Esophagus squamous epithelium (tissue), 5 donors: ENCODE measurements around the gene PSMD2. TPM values are rescaled to one million over a fixed set of nuclear protein-coding genes. Genes with fewer than 3 reads are reported as not detected.

Source experiments
- DNase-seq: peaks from one replicate; lab custom pipeline; 2025; lab: John Stamatoyannopoulos, UW
- H3K27ac ChIP-seq, 4 donors: fragments of 200-600 bp; sonication (generic); one replicate each; pipeline ENCODE4 v1.5.1; 2016 to 2019; ENCODE audit warnings: mild to moderate bottlenecking in 1 of 4
- H3K27me3 ChIP-seq, 4 donors: fragments of 200-600 bp; sonication (generic); 1 replicate in 3 of 4; 2 replicates in 1 of 4; pipeline versions ENCODE4 v1.5.1 to v1.6.0; 2017 to 2021; ENCODE audit warnings: antibody characterized with exemption in 1 of 4
- H3K36me3 ChIP-seq, 3 donors: fragments of 200-600 bp; sonication (generic); one replicate each; pipeline ENCODE4 v1.5.1; 2016 to 2019
- H3K4me1 ChIP-seq, 3 donors: fragments of 200-600 bp; sonication (generic); one replicate each; pipeline ENCODE4 v1.5.1; 2017 to 2019
- H3K4me3 ChIP-seq, 4 donors: fragments of 200-600 bp; sonication (generic); 1 replicate in 3 of 4; 2 replicates in 1 of 4; pipeline ENCODE4 v1.5.1; 2016 to 2019; ENCODE audit warnings: mild to moderate bottlenecking in 2 of 4, moderate library complexity in 1 of 4
- H3K9me3 ChIP-seq, 3 donors: fragments of 200-600 bp; sonication (generic); one replicate each; pipeline ENCODE4 v1.5.1; 2016 to 2019
- POLR2A ChIP-seq, 4 donors: fragments of 450-650 bp; IDR thresholded peaks; one replicate each; pipeline ENCODE4 v1.6.1; 2017; ENCODE audit warnings: antibody characterized with exemption in 4 of 4, mild to moderate bottlenecking in 4 of 4, moderate library complexity in 3 of 4
- WGBS, 2 donors: methylation state at CpG; one replicate each; pipeline ENCODE4 v1.1.5; 2018; 5-methylcytosine and 5-hydroxymethylcytosine counted together
- intact Hi-C: fragments of 100-400 bp; cut with DNase I; formaldehyde crosslinking; loops from one replicate; pipeline ENCODE4 v1.15.0; 2022
- total RNA-seq, 4 donors: library from RNA; depleted of rRNA; stranded (reverse); fragments of >200 nt; gene quantifications; one replicate each; pipeline ENCODE4 v1.1.0, GENCODE V29; 2016
- TF ChIP-seq, protein P1 (sequence below), 6 experiments: fragments of 450-650 bp in 4 of 6; fragments of 200-600 bp in 2 of 6; sonication (generic) in 2 of 6; IDR thresholded peaks; one replicate each; pipeline ENCODE4 v1.5.1; 2016 to 2019; ENCODE audit warnings: antibody characterized with exemption in 6 of 6, mild to moderate bottlenecking in 4 of 6, moderate library complexity in 4 of 6
- donor health status: DM: yes; HTN: yes; CAD: no.

The PSMD2 gene
- total RNA-seq, result 100 to 1,000 TPM; 209 to 362 (median 235) TPM

DNA sequence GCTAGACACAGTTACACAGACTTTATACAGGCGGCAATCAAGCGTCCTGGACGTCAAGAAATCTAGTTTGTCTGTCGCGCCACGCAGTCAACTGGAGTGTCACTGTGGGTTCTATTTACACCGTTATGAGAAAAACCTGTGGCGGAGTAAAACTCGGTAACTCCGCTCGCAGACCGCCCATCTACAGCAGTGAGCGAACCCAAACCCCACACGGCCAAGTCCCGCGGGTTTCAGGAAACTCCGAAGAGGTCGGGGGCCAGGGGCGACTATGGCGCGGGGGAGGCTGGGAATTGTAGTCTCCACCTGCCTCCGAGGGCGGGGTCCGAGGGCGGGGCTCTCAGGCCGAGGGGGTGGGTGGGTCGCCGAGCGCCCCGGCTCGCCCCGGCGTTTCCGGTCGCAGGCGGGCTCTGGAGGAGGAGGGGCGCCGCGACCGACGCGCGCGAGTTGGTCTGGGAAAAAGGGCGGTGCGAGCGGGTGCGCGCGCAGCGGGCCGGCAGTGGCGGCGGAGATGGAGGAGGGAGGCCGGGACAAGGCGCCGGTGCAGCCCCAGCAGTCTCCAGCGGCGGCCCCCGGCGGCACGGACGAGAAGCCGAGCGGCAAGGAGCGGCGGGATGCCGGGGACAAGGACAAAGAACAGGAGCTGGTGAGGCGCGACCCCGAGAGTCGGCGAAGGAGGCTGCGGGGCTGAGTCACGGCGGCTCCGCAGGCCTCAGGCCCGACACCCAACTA is at the start of gene PSMD2:
Gene PSMD2 (plus strand): TSS at position 483 of the 729 bp plus-strand sequence. CDS start 26 bp downstream, at position 509.
- TF ChIP-seq, protein P1, sequence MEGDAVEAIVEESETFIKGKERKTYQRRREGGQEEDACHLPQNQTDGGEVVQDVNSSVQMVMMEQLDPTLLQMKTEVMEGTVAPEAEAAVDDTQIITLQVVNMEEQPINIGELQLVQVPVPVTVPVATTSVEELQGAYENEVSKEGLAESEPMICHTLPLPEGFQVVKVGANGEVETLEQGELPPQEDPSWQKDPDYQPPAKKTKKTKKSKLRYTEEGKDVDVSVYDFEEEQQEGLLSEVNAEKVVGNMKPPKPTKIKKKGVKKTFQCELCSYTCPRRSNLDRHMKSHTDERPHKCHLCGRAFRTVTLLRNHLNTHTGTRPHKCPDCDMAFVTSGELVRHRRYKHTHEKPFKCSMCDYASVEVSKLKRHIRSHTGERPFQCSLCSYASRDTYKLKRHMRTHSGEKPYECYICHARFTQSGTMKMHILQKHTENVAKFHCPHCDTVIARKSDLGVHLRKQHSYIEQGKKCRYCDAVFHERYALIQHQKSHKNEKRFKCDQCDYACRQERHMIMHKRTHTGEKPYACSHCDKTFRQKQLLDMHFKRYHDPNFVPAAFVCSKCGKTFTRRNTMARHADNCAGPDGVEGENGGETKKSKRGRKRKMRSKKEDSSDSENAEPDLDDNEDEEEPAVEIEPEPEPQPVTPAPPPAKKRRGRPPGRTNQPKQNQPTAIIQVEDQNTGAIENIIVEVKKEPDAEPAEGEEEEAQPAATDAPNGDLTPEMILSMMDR (IDR thresholded peaks at IDR 0.05), result peak in 1 of 6 experiments; percentile 6
- TF ChIP-seq POLR2A (IDR thresholded peaks at IDR 0.05), result peak in 3 of 4 donors; percentile 68 to 85 (median 81)
- Histone ChIP-seq H3K4me3 (peak within 1 kb of the TSS; percentile 79 to 99 (median 91)), H3K27me3 (no peaks in the 10 kb centered on the region), H3K4me1 (peaks cover 9 to 23% (median 13%) of the 10 kb centered on the region in 3 donors), H3K27ac (peak within 1 kb of the TSS; percentile 86 to 92 (median 88)), H3K9me3 (no peaks in the 10 kb centered on the region), H3K36me3 (peaks cover 24 to 39% (median 28%) of the 10 kb centered on the region in 3 donors)
- intact Hi-C loops, result no loop called here
- 0% methylated on average over 17 to 21 of the region's 78 CpGs for WGBS, 2 donors
- DNase-seq, result peak; percentile 84

DNA sequence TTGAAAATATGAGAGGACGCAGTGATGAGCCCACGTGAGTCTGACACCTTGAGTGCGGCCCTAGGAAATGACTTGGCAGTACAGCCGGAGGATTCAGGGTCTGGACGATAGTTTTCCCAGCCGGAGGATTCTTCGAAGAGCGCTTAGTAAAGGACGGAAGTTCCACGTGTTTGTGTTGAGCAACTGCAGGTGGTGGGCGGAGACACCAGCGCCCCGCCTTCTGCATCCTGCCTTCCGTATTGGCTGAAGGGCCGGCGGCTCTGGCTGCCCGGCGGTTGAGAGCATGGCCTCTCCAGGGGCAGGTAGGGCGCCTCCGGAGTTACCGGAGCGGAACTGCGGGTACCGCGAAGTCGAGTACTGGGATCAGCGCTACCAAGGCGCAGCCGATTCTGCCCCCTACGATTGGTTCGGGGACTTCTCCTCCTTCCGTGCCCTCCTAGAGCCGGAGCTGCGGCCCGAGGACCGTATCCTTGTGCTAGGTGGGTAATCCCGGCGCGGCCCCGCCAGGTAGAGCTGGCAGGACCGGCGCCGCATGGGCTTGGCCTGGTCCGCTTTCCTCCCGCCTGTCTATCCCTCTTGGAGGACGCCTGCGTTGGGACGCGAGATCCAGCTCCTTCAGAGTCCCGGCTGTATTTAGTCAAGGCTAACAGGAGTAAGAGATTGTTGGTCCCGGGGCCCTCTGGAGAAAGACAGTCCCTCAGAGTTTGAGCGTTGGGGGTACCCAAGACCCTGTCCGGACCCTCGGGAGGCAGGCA is 49.5 kb upstream of the PSMD2 start, which contains the start of gene EEF1AKMT4:
Gene EEF1AKMT4 (plus strand): TSS at position 261 of the 755 bp plus-strand sequence. CDS start 23 bp downstream, at position 284.
- 0 to 1% methylated on average over 10 to 24 of the region's 54 CpGs for WGBS, 2 donors
- intact Hi-C loops, result no loop called here

DNA sequence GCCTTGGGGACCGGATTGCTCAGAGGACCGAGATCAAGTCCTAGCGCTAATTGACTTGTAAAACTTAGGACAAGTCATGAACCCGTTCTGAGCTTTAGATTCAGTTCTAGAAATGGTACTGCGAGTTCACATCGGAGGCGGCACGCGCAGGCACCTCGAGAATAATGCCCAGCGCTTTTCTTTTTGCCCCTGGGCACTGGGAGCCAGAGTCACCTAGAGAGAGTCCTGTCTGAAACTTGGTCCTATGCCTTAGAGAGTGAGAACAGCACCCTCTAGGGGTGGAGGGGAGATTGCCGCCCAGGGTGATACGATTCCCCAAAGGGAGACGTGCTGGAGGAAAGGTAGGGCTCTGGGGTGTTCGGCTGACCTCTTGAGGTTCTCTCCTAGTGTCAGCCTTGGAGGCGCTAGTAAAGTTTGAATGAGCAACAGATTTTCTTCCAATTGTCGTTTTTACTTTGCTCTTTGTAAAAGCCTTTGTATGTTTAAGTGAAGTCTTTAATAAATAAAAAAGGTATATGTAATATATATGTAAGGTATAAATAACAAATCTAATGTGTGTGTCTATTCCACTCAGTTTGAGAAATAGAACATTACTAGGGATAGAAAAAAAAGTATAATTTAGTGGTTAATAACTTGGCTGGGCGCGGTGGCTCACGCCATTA is 48.7 kb upstream of the PSMD2 start:
- Histone ChIP-seq H3K27me3 (no peaks in the 10 kb centered on the region), H3K4me3 (peak overlapping the region; percentile 74 to 89 (median 76)), H3K36me3 (peaks cover under 1 to 10% (median 2%) of the 10 kb centered on the region in 3 donors), H3K27ac (peak overlapping the region; percentile 80 to 91 (median 86)), H3K4me1 (peaks cover 5 to 30% (median 17%) of the 10 kb centered on the region in 3 donors), H3K9me3 (no peaks in the 10 kb centered on the region)
- DNase-seq, result peak; percentile 37
- no peak for TF ChIP-seq POLR2A (IDR thresholded peaks at IDR 0.05)
- TF ChIP-seq, protein P1 (IDR thresholded peaks at IDR 0.05), result peak; percentile 82 to 94 (median 89)
- intact Hi-C loops, result no loop called here
- 15 to 17% methylated on average over 15 to 17 of the region's 20 CpGs for WGBS, 2 donors

More for the DNA sequence above, 49.5 kb upstream of the PSMD2 start, which contains the start of gene EEF1AKMT4:
- Histone ChIP-seq H3K9me3 (no peaks in the 10 kb centered on the region), H3K27me3 (no peaks in the 10 kb centered on the region), H3K27ac (peak within 1 kb of the TSS; percentile 80 to 91 (median 86)), H3K36me3 (peaks cover 8 to 17% (median 9%) of the 10 kb centered on the region in 3 donors), H3K4me3 (peak within 1 kb of the TSS; percentile 74 to 89 (median 76)), H3K4me1 (peaks cover 5 to 30% (median 17%) of the 10 kb centered on the region in 3 donors)
- peak; percentile 73 for DNase-seq
- TF ChIP-seq, protein P1 (IDR thresholded peaks at IDR 0.05), result peak; percentile 25 to 47 (median 28)
- peak in 1 of 4 donors; percentile 16 for TF ChIP-seq POLR2A (IDR thresholded peaks at IDR 0.05)

DNA sequence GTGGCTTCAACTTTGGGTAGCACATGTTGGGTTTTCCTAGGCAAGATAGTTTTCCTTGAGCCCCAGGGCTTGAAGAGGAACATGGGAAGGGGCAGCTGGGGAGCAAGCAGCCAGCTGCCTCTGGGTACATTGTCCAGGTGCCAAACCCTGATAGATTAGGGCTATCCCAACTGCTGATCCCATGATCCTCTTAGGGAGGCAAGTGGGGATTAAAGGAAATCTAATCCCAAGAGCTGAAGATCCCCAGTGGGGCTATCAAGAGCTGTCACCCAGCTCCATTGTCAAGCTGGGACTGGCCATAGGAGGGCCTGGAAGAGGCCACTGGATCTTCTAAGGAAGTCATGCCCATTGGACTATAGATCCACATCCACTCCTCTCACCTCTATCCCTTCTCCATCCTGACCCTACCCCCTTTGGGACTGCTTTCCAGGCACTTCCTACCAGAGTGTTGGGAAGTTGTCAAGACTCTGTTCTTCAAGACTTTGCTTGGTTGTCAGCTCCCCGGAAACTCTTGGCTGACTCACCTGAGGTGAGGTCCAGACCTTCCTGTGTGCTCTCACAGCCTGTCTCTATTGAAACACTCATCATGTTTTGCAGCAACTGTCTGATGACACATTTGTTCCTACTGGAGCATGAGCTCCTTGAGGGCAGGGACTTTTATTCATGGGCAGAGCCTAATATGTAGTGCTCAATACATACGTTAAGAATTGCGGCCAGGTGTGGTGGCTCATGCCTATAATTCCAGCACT is 43.6 kb upstream of the PSMD2 start:
- DNase-seq, result no peak
- Histone ChIP-seq H3K36me3 (peaks cover 0 to 16% (median 4%) of the 10 kb centered on the region in 3 donors), H3K4me1 (peaks cover 7 to 18% (median 10%) of the 10 kb centered on the region in 3 donors), H3K9me3 (no peaks in the 10 kb centered on the region), H3K27me3 (peaks cover 4 to 24% (median 4%) of the 10 kb centered on the region in 4 donors), H3K27ac (no peak overlapping the region), H3K4me3 (no peak overlapping the region)
- intact Hi-C loops, result no loop called here
- TF ChIP-seq, protein P1 (IDR thresholded peaks at IDR 0.05), result no peak
- TF ChIP-seq POLR2A (IDR thresholded peaks at IDR 0.05), result no peak
- WGBS, 2 donors, result 67 to 85% methylated on average over 3 of the region's 3 CpGs
